Measurements from ENCODE around the gene TMEM217. TPM values are rescaled to one million over a fixed set of nuclear protein-coding genes. Genes with fewer than 3 reads are reported as not detected.

The TMEM217 gene
- total and polyA plus RNA-seq, 3 donors from 2014 or later = 13.3 to 46.5 (median 16.2) TPM

GRCh38 chr6:37207903-37208456 is 50.0 kb downstream of the TMEM217 start:
- intact Hi-C loops (cut with DNase I; ENCODE audit: low total_unique reads) = no loop called here
- no peaks in the 10 kb centered on the region for H3K27me3 ChIP-seq
- 73 to 77% methylated on average over 7 of the region's 7 CpGs for WGBS, 2 donors

DNA sequence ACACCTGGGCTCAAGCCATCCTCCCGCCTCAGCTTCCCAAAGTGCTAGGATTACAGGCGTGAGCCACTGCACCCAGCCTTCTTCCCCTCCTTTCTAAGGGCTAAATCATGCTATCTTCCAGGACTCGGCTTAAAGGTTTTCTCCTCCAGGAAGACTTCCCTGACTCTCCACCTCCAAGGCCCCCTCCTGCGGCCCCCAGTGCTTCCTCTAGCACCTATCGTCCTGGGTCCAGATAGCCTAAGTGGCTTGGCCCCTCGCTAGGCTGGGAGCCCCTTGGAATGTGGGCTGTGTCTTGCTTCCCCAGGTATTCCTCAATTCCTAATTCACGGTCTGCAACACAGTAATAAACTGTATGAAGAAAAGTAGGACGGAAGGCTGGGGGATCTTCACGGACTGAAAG is 51.3 kb downstream of the TMEM217 start:
- WGBS, 2 donors = 96% methylated on average over 9 of the region's 9 CpGs
- H3K4me1 ChIP-seq = no peaks in the 10 kb centered on the region
- DNase-seq = no peak
- TF ChIP-seq CTCF (IDR thresholded peaks at IDR 0.05) = no peak
- TF ChIP-seq POLR2A (IDR thresholded peaks at IDR 0.05) = no peak
- H3K27ac ChIP-seq = no peak overlapping the region
- no peaks in the 10 kb centered on the region for H3K36me3 ChIP-seq (ENCODE audit: low read depth, missing control alignments)
- H3K27me3 ChIP-seq = no peaks in the 10 kb centered on the region
- H3K4me3 ChIP-seq = no peak overlapping the region
- H3K9me3 ChIP-seq = no peaks in the 10 kb centered on the region
- intact Hi-C loops (cut with DNase I; ENCODE audit: low total_unique reads) = no loop called here

More at GRCh38 chr6:37207903-37208456, 50.0 kb downstream of the TMEM217 start:
- no peaks in the 10 kb centered on the region for H3K36me3 ChIP-seq (ENCODE audit: low read depth, missing control alignments)
- H3K9me3 ChIP-seq = no peaks in the 10 kb centered on the region
- H3K27ac ChIP-seq = no peak overlapping the region
- DNase-seq = peak; percentile 91
- H3K4me1 ChIP-seq = no peaks in the 10 kb centered on the region
- TF ChIP-seq POLR2A (IDR thresholded peaks at IDR 0.05) (no peak), CTCF (IDR thresholded peaks at IDR 0.05) (peak; percentile 61 to 68 (median 63))
- no peak overlapping the region for H3K4me3 ChIP-seq

GRCh38 chr6:37205997-37206340 is 52.0 kb downstream of the TMEM217 start:
- no peak for TF ChIP-seq CTCF (IDR thresholded peaks at IDR 0.05)
- no peak for TF ChIP-seq POLR2A (IDR thresholded peaks at IDR 0.05)
- DNase-seq = no peak
- Histone ChIP-seq H3K9me3 (no peaks in the 10 kb centered on the region), H3K4me3 (no peak overlapping the region), H3K4me1 (no peaks in the 10 kb centered on the region), H3K36me3 (ENCODE audit: low read depth, missing control alignments) (no peaks in the 10 kb centered on the region), H3K27me3 (no peaks in the 10 kb centered on the region), H3K27ac (no peak overlapping the region)
- 98 to 99% methylated on average over 4 of the region's 4 CpGs for WGBS, 2 donors
- intact Hi-C loops (cut with DNase I; ENCODE audit: low total_unique reads) = no loop called here

GRCh38 chr6:37205175-37205996 is 52.6 kb downstream of the TMEM217 start:
- intact Hi-C loops (cut with DNase I; ENCODE audit: low total_unique reads) = no loop called here
- no peak for TF ChIP-seq CTCF (IDR thresholded peaks at IDR 0.05)
- no peak for TF ChIP-seq POLR2A (IDR thresholded peaks at IDR 0.05)
- WGBS, 2 donors = 78 to 79% methylated on average over 13 of the region's 13 CpGs
- H3K36me3 ChIP-seq (ENCODE audit: low read depth, missing control alignments) = no peaks in the 10 kb centered on the region
- no peak overlapping the region for H3K27ac ChIP-seq
- no peak overlapping the region for H3K4me3 ChIP-seq
- H3K4me1 ChIP-seq = no peaks in the 10 kb centered on the region
- no peak for DNase-seq
- no peaks in the 10 kb centered on the region for H3K9me3 ChIP-seq
- H3K27me3 ChIP-seq = no peaks in the 10 kb centered on the region

Measured in testis (tissue), 3 donors.